HG03432 (cell line): ENCODE data around the gene CORO2B.
"Not testable (repeated sequence)": the region's sequence is repeated elsewhere in the genome, so short reads cannot be mapped to it uniquely, and the experiment has no call there.

Experiments
- ATAC-seq: cut with Tn5 transposase; IDR thresholded peaks from one replicate; pipeline ENCODE4 v1.9.1; 2021; ENCODE audit warnings: mild to moderate bottlenecking, moderate library complexity; ENCODE audit not compliant: unreplicated experiment

CORO2B gene

DNA sequence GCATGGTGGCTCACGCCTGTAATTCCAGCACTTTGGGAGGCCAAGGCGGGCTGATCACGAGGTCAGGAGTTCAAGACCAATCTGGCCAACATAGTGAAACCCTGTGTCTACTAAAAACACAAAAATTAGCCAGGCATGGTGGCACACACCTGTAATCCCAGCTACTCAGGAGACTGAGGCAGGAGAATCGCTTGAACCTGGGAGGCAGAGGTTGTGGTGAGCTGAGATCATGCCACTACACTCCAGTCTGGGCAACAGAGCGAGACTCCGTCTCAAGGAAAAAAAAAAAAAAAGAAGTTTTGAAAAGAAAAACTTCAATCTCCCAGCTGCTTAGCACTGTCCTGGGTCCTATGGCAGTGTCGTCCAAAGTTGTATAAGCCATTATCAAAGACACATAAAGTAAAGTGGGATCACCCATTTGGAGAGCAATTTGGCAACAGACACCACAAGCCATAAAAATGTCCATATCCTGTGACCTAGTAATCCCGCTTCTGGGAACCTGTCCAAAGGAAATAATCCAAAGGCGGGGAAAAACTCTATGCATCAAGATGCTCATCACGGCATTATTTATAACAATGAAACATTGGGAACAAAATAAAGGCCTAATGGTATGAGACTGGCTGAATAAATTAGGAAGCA lies 26.2 kb downstream of the CORO2B start:
- ATAC-seq: not testable (repeated sequence)

DNA sequence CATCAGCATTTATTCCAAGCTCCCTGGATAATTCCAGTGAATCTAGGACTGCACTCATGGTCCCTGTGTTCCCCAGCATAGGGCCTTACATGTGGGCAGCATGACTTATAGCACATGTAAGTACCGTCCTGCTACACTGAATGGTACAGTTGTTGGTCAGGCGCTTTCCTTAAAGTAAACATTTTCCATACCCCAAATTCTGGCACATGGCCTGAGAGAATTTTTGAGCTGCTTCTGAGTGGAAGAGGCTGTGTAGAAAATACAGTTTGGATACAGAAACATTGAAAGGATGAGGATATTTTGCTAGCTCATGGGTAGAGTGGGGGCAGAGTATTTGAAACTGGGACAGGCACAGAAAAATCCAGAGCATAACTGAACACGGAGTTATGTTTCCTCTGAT lies 27.6 kb downstream of the CORO2B start:
- ATAC-seq: no peak

DNA sequence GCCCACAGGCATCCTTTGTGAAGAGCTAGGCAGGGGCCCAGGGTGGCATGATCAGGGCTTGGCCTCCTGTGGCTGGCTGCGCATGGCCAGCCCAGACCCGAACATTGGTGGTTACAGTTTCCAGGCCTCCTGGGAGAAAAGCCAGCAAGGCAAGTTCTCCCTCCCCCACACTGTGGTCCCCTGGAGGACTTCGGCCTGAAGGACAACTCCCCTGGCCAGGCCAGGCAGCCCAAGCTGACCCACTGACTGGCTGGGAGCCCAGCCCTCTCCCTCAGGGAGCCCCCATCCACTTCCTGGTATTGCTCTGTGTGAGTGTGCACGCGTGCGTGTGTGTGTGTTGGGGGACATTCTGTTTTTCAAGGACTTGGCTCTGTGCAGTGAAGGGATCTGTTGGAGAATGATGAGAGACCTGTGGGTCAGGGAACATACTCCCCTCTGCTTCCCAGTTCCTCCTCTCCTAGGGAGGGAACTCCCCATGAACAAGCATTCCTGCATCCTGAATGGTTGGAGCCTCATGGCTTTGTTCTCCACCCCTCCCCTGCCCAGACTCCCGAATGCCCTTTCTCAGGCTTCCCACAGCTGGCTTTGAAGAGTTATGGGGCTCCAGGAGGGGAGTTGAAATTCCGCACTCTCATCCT lies 29.5 kb downstream of the CORO2B start:
- ATAC-seq: no peak

DNA sequence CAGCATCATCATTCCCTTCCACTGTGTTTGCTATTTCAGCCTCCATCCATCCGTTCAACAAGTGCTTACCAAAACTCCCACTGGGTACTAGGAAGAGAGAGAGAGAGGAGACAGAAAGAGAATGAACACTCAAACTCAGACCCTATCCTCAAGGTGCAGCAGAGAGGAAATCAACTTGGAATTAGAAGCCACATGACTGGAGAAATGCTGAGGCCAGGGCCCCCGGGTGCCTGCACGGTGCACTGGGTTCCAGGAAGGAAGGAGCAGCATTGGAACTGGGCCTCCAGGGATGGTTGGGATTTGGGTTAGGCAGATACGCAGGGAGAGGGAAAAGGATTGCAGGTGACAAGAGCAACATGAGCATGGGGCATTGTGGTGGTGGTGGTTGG lies 30.0 kb downstream of the CORO2B start:
- no peak for ATAC-seq

DNA sequence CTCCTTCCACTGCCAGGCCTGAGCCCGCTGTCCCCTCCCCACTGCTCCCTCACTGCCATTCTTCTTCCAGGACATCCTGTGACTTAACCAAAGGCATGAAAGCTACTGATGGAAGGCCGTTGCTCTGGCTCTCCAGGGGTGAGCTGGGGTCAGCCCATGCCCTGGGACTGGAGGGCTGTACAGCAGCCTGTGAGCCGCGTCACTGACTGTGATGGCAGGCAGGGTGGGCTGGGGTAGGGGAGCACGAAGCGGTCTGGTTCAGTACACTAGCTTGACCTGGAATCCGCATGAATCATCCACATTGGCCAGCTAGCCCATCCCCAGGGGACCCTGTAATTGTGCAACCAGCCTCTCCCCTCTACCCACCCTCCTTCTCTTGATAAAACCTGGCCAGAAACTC lies 30.8 kb downstream of the CORO2B start:
- ATAC-seq: no peak

DNA sequence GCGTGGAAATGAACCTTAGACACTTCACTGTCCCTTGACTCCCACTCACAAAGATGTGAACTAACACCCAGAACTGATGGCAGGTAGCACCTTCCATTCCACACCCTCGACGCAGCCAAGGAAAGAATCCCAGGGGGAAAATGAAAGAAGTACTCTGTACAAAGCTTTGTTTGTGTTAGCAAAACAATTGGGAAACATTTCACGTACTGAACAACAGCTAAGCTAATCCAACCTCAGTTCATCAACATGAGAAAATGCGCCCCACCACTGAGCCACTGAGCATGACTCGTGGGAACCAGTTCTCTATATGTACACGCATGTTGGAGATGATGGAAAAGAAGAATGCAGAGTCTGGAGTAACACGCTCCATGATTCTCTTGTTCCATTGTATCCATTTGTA lies 32.0 kb downstream of the CORO2B start:
- no peak for ATAC-seq

DNA sequence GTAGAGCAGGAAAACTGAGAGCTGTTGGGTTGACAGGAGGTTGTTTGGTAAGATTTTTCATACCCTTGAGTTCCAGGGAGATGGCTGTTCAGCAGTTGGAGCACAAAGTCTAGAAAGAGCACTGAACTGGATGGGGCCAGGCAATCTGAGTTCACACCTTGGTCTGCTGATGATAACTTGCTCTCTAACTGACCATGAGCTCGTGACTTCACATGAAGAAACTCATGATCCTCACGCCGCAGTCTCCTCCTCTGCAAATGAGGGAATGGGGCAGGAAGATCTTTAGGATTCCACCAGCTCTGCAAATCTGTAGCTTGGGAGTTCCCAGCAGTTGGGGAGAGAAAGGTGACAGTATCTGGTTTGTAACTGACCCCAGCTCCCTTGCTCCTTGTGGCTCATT lies 33.7 kb downstream of the CORO2B start:
- ATAC-seq: no peak

DNA sequence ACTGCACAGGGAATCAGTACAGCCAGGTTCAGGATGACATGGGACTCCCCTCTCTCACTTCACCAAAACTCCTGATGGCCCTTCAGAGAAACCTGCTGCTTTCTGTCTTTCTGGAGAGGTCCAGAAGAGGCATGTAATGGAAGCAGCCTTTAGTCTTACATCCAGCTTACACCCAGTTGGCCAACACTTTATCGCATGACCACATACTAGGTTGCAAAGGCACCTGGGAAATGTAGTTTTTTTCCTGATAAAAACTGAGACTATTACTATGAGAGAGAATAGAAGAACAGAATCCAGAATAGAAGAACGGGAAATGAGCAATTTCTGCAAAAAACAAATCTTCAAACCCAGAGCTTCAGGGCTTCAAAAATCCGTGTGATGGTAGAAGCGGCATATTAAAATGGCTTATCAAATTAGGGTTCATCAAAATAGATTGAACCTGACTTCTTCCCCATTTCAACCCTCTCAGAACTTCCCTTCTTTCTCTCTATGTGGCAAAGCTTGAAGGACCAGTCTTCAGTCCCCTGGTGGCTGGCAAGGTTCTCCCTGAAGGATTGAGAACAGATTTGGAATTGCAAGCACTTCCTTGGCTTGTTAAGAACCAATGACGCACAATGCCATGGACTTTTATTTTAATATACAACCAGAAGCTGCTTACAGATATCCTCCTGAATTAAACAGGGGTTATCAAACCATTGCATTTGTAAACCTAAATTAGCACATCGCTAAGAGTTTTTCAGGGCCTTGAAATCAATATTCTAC lies 34.4 kb downstream of the CORO2B start:
- no peak for ATAC-seq

DNA sequence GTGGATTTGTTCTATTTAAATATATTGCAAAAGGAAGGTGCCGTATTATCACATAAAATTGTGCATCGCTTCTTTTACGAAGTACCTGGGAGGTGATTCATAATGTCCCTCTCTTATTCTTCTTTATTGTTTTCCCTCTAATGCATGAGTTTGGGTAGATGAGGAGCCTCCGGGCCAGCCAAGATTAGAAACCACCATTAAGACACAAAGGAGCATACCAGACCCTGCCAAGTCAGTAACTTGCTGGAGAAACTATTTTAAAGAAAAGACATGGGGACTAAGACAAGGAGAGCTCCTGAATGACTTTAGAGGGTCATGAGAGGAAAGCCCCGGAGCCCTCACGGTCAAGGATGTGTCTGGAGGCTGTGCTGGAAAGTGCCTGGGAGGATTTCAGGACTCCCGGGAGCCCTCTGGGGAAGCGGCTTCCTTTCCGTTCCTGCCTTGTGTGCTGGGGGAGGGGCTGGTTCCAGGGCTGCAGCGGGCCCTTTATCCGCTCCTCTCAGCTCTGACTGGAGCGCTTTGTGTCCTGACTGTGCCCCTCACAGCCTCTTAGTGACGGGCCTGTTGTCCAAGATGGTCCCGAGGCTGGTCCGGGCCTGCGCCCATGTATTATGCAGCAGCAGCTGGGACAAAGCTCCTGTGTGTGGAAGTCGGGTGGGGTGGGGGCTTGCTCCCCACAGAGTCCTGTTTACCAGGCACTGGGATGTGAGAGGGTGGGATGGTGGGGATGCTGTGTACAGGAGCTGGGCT lies 35.7 kb downstream of the CORO2B start:
- ATAC-seq: no peak

DNA sequence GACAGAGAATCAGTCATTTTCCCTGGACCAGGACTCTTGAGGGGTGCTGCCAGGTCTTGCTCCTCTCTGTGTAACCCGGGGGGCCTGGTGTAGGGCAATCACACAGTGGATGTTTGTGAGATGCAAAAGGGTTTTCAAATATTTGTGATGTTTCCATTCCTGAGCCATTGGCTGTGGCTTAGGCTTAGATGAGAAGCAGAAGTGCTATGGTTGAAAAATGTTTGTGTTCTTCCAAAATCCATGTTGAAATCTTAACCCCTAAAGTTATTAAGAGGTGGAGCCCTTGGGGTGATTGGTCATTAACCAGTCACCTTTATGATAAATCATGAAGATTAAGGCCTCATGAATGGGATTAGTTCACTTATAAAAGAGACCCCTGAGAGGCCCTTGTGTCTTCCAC lies 36.5 kb downstream of the CORO2B start:
- no peak for ATAC-seq

DNA sequence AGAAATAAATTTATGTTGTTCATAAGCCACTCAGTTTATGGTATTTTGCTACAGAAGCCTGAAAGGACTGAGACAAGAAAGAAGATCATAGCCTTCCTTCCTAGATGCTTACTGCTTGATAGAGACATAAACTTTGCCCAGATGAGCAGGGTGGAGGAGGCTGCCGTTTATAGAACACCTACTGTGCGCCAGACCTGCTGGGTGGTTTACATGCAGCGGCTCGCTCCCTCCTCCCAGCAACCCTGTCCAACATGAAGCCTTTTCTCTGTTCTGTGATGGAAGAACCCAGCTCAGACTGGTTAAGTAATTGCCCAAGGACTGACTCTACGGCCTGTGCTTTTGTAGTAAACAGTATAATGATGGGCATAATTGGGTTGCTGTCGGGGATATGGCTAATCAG lies 37.0 kb downstream of the CORO2B start:
- ATAC-seq: no peak

DNA sequence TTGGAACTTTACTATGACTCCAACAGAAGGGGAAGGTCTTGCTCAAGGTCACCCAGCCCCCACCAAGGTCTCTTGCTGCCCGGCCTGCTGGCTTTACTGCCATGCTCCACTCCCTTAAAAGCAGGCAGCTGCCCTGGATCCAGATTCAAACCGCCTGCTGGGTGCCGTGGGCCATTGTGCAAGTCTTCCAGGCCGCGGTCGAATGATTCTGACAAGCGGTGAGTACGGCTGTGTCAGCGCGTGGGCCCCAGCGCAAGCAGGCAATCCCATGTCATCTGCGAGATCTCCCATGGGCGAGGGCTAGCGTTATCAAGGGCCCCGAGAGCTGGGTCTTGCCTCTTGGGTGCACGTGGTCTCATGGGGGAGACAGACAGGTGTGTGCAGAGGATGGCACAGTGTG lies 37.6 kb downstream of the CORO2B start:
- ATAC-seq: no peak

DNA sequence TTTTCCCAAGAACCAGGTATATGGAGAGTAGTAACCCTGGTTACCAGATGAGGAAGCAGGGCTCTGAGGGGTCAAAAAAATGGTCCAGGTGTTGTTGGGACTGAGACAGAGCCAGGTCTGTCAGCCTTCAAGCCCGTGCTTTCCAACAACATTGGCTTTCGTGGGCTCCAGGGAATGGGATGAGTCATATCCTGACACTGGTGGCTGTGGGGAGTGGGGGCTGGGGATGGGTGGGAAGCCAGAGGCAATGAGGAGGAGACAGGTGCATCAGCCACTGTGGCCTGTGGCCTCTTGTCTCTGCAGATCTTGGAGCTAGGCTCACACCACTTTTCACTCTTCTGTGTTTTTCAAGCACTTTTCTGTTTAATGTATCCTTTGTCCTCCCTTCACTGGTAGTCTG lies 38.2 kb downstream of the CORO2B start:
- ATAC-seq: no peak

DNA sequence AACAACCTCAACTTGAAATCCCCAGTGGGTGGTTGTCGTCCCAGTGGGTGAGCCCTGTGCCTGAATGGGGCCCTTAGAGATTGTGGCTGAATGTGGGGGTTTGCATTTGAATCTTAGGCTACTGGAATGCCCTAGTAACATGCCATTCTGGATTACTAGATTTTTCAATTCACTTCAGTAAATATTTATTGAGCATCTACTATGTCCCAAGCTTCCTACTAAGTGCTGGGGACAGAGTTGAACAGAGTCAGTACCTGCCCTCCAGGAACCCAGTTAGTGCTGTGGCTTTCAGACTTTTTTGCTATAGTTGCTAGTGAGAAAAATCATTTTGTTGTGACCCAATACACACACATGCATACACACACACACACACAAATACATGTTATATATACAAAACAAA lies 39.0 kb downstream of the CORO2B start:
- no peak for ATAC-seq

DNA sequence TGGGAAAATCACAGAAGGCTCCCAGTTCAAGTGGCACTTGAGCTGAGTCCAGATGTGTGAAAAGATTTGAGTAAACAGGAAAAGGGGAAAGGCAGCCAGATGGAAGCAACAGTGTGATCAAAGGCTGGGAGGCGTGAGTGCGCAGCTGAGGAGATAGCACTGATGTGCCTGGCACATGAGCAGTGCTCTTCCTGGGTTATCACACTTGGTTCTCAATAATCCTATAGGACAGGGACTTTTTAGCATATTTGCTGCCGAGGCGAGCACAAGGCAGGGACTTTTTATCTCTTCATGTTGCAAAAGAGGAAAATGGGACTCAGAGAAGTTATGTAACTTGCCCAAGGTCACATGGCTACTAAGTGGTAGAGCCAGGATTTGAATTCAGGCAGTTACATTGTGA lies 39.6 kb downstream of the CORO2B start:
- ATAC-seq: no peak

DNA sequence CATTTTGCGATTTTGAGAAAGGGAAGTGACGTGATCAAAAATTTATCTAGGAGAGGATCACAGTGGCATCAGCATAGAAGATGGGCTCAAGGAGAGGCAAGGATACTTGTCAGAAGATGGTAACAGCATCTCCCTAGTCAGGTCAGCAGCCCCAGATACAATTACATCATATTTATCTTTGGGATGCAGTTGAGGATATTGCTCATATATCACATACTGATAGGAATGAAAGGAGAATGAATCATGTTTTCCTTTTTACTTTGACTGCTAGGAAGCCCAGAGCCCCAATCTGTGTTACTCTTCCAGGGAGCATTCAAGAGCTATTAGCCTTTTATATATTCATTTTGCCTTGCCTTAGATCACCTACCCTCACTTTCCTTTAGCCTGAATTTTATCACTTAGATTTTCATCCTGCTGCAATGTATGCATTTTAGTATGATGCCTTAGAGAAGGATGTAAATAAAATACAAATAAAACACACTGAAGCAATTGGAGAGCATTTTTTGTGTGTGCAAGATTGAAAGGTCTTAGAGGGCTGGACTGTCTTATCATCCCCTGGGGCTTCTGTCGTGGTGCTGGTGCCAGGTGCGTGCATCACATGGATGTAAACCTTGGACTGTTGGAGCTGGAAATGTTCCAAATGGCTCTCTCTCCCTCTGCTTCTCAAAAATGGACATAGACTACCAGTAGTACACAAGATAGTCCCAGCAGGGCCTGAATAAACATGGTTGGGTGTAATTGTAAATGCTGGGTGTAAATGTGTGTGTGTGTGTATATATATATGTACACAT lies 40.3 kb downstream of the CORO2B start:
- ATAC-seq: no peak

DNA sequence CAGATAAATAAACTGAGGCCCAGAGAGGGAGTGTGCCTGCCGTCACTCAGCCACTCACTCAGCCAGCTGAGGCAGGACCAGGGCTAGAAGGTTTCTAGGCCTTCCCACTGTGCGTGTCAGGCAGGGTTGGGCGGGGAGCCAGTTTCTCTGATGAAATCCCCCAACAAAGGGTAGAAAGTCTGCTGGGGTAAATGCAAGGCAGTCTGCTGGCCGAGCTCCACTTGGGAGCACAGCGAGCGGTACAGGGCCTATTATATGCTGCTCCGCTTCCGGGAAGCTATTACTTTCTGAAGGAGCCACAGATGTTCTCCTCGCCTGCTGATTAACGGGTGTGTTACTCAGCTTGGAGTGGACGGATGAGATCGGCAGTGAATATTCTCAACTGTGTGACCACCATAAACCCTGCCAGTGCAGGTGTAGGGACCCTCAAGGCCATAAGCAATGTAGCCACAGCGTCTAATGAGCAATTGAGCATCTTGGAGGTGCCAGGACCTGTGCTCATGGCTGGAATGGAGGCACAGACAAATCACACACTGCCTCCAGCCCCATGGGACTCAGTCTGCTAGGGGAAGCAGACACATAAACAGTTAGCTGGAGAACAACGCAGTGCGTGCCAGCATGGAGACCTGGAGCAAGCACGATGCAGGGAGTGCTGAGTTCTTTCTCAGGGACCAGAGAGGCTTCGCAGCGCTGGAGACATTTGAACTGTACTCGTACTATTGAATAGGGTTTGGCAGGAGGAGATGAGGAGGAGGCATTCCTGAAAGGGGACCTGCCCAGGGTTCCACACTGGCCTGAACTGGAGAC lies 42.1 kb downstream of the CORO2B start:
- ATAC-seq: no peak

DNA sequence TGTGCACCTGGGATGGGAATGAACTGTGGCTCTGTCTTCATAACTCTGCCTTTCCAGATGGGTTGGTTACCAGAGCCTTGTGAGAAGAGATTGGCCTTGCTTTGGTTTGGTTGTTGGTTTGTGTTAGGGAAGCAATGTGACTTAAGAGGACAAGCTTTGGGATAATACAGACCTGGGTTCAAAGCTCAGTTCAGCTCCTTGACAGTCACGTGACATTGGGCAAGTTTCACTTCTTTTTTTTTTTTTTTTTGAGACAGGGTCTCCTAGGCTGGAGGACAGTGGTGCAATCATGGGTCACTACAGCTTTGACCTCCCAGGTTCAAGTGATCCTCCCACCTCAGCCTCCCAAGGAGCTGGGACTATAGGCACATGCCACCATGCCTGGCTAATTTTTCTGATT lies 42.7 kb downstream of the CORO2B start:
- ATAC-seq: no peak

DNA sequence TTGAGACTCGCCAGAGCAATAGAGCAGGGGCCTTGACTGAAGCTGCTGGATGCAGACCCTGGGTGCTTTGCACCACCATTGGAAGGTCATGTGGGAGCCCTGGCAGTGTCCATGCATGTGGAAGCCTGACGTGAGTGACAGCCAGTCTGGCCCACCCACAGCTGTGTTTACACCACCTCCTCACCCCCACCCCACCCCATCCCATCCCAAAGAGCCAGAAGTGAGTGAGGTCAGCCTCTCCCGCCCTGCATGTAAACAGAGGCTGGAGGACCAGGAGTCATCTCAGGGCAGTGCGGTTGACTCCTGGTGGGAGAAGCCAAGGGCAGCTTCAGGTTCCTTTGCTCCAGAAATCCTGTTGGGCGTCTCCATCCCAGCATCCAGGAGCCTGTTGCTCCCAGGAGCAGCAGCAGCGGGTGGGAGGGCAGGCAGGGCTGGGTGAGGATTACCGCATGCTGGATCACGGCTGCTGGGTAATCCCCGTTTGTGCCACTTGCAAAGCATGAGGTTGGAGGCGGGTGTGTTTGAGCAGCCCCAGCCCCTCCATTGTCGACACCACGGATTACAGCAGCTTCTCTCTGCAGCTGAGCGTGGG lies 44.6 kb downstream of the CORO2B start:
- no peak for ATAC-seq

DNA sequence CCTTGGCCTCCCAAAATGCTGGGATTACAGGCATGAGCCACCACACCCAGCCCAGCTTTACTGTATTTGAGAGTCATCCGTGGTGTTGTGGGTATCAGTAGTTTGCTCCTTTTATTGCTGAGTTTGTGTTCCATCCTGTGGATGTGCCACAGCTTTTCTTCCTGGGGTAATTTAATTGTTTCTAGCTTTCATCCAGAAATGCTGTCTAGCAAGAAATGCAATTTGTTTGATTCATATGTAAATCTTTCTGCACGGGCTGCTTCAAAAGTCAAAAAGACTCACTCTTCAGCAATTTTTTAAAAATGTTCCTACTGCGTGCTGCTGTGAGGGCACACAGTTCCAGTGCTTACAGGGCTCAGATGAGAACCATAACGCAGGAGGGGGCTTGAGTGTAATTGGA lies 47.1 kb downstream of the CORO2B start:
- no peak for ATAC-seq
